CD4-positive, alpha-beta T cell treated with Interleukin-10 for 1 hour (primary cell): Measurements from ENCODE around the gene CD72.
"Not testable (repeated sequence)": the region's sequence is repeated elsewhere in the genome, so short reads cannot be mapped to it uniquely, and the experiment has no call there.

Experiments
- DNase-seq: peaks from one replicate; pipeline ENCODE4 v3.0.0-alpha.2; 2020

Gene CD72

GRCh38 chr9:35649431-35650340 lies 31.5 kb upstream of the CD72 start:
- peak; percentile 53 for DNase-seq

DNA sequence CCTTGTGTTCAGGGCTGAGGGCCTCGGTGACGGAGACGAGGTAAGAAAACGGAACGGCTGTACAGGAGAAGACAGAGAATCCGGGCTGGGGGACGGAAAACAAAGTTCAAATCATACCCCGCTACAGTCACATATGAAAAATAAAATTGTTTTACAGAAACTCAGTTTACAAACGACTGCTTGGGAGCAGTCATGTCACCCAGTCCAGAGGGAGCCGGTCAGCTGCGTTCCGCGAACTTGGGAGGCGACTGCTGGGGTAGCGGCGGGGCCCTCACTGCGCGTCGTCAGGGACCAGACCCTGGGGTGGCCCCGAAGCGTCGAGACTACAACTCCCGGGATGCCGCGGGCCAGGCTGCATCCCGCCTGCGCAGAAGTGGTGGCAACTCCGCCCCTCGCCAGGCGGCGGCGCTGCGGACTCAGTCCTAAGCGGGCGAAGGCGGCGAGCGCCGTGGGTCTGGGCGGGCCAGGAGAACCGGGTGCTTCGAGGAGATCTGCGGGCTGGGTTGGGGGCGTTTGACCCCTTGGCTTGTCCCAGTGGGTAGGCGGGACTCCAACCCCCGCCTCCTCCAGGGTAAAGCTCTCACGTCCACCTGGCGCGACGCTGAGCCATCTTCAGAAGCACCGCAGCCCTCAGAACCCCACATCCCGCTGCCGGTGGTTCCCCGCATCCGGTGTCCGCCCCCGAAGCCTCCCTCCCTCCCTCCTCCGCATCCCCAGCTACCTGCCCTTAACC lies 28.5 kb upstream of the CD72 start:
- DNase-seq: peak; percentile 92

DNA sequence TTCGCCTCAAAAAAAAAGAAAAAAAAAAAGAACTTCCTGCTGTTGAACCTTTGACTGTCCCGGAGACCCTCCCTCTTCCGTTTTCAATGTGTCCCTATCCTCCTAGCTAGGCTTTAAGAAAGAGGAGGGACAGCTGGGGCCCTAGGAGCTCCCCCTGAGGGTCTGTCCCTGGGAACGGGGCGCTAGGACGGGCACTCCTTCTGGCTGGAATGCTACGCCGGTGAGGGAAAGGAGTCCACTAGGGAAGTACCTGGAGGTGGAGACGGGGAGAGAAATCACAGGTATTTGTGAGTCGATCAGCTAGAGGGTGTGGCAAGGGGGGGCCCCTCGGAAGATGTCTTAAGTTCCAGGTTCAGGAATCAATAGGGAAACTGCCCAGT lies 27.9 kb upstream of the CD72 start:
- no peak for DNase-seq

DNA sequence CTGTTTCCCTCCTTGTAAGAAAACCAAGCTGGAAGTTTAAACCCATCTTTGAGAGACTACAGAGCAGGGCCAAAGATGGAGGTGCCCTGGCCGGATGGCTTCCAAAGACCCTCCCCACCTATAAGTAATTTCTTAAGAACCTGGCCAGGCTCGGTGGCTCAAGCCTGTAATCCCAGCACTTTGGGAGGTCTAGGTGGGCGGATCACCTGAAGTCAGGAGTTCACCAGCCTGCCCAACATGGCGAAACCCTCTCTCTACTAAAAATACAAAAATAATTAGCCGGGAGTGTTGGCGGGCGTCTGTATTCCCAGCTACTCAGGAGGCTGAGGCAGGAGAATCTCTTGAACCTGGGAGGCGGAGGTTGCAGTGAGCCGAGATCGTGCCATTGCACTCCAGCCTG lies 27.5 kb upstream of the CD72 start:
- DNase-seq: not testable (repeated sequence)

DNA sequence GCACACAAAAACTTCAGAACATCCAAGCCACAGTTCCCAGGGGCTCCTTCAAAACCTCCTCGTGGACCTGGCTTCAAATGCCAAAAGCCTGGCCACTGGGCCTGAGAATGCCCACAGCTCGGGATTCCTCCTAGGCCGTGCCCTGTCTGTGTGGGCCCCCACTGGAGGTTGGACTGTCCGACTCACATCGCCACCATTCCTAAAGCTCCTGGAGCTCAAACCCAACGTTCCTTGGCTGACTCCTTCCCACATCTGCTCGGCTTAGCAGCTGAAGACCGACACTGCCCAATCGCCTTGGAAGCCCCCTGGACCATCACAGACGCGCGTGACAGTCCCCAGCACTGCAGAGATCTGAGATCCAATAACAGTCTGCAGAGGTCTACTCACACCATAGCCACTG lies 24.8 kb upstream of the CD72 start:
- DNase-seq: no peak

- DNase-seq: not testable (repeated sequence)
Measured at GRCh38 chr9:35641478-35641877, 23.3 kb upstream of the CD72 start.

DNA sequence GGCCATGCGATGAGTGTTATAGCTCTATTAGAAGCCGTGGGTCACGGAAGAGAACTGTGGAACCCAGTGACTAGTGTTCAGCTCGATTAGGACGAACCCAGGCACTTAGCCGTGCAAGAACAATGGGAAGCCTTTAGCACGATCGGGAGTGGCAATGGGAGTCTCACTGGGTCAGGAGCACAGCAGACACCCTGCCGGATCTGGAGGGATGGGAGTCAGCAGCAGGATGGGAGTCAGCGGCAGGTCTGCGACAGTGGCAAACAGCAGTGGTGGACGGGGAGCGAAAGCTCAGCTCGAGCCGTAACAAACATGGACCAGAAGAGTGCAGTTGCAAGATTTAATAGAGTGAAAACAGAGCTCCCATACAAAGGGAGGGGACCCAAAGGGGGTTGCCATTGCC lies 22.2 kb upstream of the CD72 start:
- DNase-seq: not testable (repeated sequence)

- no peak for DNase-seq
Measured at GRCh38 chr9:35639631-35640030, 21.4 kb upstream of the CD72 start.

- not testable (repeated sequence) for DNase-seq
Measured at GRCh38 chr9:35639225-35639624, 21.0 kb upstream of the CD72 start.

DNA sequence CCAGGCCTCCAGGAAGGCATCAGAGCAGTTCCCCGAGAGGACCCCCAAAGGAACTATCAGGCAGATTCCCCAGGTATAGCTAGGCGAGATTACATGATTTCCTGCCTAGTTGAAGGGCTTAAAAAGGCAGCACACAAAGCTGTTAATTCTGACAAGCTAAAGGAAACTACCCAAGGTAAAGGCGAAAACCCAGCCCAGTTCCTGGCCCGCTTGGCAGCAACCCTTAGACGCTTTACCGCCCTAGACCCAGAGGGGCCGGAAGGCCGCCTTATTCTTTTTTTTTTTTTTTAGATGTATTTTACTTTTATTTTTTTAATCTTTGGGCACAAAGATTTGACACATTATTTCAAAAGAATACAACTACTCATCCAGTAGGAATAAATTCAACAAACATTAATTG lies 20.5 kb upstream of the CD72 start:
- peak; percentile 62 for DNase-seq

DNA sequence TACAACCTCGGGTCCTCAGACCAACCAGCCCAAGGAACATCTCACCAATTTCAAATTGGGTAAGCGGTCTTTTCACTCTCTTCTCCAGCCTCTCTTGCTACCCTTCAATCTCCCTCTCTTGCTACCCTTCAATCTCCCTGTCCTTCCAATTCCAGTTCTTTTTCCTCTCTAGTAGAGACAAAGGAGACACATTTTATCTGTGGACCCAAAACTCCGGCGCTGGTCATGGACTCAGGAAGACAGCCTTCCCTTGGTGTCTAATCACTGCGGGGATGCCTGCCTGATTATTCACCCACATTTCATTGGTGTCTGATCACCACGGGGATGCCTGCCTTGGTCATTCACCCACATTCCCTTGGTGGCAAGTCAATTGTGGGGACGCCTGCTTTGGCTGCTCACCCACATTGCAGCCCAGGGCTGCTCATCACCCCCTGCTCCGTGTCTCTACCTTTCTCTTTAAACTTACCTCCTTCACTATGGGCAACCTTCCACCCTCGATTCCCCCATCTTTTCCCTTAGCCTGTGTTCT lies 19.3 kb upstream of the CD72 start:
- not testable (repeated sequence) for DNase-seq

DNA sequence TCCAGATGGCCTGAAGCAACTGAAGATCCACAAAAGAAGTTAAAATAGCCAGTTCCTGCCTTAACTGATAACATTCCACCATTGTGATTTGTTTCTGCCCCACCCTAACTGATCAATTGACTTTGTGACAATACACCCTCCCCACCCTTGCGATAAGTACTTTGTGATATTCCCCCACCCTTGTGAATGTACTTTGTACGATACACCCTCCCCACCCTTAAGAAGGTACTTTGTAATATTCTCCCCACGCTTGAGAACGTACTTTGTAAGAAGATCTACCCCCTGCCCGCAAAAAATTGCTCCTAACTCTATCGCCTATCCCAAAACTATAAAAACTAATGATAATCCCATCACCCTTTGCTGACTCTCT lies 18.6 kb upstream of the CD72 start:
- DNase-seq: not testable (repeated sequence)

DNA sequence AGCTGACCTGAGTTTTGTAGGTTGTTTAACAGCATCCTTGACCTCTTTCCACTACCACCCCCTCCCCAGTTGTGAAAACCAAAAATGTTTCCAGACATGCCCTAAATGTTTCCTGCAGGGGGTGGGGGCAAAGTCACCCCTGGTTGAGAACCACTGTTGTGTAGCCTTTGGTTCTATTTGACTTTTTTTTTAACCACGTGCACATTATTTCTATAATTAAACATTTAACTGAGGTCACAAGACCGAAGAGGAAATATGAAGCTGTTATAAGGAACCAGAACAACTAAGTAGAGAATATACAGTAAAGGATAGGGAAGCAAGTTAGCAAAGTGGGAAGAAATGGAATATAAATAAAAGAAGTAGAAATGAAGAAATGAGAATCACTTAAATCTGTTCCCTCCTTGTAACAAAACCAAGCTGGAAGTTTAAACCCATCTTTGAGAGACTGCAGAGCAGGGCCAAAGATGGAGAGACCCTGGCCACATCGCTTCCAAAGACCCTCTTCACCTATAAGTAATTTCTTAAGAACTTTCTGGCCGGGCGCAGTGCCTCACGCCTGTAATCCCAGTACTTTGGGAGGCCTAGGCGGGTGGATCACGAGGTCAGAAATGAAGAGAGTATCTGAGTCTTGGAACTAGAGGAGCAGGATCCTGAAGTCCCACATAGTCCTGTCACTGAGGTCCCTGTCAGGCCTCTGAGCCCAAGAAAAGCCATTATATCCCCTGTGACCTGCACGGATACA lies 18.1 kb upstream of the CD72 start:
- no peak for DNase-seq

DNA sequence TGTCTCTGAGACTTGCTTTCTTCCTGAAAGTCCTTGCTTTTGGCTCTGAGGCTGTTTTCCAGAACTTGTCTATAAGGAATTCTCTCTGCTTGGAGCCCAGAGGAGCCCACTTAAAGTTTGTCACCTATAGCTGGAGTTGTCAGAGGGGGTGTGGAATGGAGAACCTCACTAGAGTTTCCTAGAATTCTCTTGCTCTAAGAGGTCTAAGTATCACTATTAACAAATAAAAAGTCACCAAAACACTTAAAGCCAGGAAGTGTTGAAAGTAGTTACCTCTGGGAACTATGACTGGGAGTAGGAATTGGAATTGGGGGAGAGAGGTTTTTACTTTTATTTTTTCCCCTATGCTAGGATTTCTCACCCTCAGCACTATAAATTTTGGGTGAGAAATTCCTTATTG lies 17.5 kb upstream of the CD72 start:
- no peak for DNase-seq

DNA sequence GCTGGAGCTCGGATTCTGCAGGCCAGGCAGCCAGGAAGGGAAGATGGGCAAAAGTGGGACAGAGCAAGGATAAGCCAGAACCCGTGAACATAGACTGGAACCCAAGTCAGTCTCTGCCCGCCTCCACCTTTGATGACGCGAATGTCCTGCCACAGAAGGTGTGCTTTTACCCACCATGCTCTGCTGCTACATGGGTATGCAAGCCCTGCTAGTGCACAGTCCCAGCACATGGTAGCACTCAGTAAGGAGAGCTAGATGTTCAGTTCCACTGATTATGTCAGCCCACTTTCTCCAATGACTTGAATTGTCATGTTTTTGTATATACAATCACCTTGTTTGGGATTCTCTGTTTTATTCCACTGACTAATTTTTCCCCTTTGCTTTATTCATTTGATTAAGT lies 11.4 kb upstream of the CD72 start:
- no peak for DNase-seq

GRCh38 chr9:35628389-35628991 lies 10.3 kb upstream of the CD72 start:
- DNase-seq: no peak

- no peak for DNase-seq
Measured at GRCh38 chr9:35627575-35627974, 9.4 kb upstream of the CD72 start.

- DNase-seq: no peak
Measured at GRCh38 chr9:35619800-35620158, 1.6 kb upstream of the CD72 start.

GRCh38 chr9:35618854-35619799 lies 914 bp upstream of the CD72 start:
- peak; percentile 64 for DNase-seq

DNA sequence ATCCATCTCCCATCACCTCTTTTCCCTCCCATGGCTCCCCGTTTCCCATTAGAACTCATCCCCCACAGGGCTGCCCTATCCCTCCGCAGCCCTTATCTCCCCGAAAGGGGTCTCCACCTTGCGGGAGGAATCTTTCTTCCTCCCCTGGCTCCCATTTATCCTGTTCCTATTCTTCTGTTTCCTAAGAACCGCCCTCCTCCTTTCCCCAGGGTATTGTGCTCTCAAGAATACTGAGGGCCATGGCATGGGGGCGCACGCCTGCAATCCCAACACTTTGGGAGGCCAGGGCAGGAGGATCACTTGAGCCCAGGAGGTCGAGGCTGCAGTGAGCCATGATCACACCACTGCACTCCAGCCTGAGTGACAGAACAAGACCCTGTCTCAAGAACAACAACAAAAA lies 665 bp downstream of the CD72 start:
- DNase-seq: no peak

DNA sequence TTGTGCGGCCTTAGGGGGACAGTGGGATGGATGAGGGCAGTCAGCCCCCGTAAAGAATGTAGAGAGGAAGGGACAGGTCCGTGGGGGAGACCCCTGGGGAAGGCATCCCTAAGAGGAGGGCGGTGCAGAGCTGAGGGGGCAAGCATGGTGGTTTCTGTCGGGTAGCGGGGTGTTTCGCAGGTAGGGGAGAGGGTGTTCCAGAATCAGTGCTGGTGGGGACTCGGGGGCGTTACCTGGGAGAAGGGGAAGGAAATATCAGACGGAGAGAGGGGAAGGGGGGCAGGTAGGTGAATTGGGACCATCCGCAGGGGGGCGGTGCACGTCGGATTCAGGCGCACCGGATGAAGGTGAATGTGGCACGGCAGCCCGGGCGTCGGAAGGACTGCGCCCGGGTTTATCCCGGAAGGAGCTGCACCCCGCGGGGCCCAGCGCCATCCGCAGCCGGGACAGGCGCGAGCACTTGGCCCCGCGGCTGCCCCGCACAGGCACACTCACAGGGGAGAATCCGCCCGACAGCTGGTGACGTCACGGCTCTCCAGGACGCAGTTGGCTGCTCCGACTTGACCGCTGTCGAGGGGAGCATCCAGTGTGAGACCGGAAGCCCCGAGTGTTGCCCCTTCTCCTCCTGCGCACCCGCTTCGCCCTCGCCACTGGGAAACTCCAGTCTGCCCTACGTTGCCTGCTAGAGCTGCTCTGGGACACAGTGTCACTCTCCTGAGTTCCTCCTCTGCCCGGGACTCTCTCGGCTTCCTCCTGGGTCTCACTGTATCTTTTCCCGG lies 1.3 kb downstream of the CD72 start:
- DNase-seq: peak; percentile 82
